WTC11 (cell line): Measurements from ENCODE around the gene PRKCZ. TPM values are rescaled to one million over a fixed set of nuclear protein-coding genes. Genes with fewer than 3 reads are reported as not detected.

Experiments used
- ATAC-seq: fragments of 200-7000 bp; cut with Tn5 transposase; 2 replicates; pipeline ENCODE4 v1.10.0; 2021; ENCODE audit warnings: mild to moderate bottlenecking, moderate library complexity
- Bru-seq: library from RNA; stranded (reverse); fragments of 400-500 nt; gene quantifications from one replicate; lab custom pipeline; 2021; lab: Mats Ljungman, UMichigan
- CTCF ChIA-PET: fragments of 300-600 bp; sonication (Branson Sonifier 250); formaldehyde crosslinking; loops from one replicate; lab custom pipeline; 2021; ENCODE audit warnings: antibody characterized with exemption; lab: Charles Lee
- POLR2A ChIA-PET: fragments of 350-600 bp; sonication (Branson Sonifier 250); formaldehyde crosslinking; loops from one replicate; lab custom pipeline; 2021; ENCODE audit warnings: antibody characterized with exemption; lab: Charles Lee
- DNase-seq: peaks from one replicate; pipeline ENCODE4 v3.0.0; 2021; ENCODE audit warnings: low spot score
- H3K27ac Mint-ChIP-seq: 2 replicates; pipeline ENCODE4 v1.8.0; 2021; ENCODE audit warnings: mixed read lengths
- H3K27me3 Mint-ChIP-seq: 2 replicates; pipeline ENCODE4 v1.8.0; 2021; ENCODE audit warnings: low read depth, mild to moderate bottlenecking, moderate library complexity, mixed read lengths
- H3K36me3 Mint-ChIP-seq: 2 replicates; pipeline ENCODE4 v1.8.0; 2021; ENCODE audit warnings: mixed read lengths
- H3K4me1 Mint-ChIP-seq: 2 replicates; pipeline ENCODE4 v1.8.0; 2022; ENCODE audit warnings: mixed read lengths
- H3K4me3 Mint-ChIP-seq: 2 replicates; pipeline ENCODE4 v1.8.0; 2021; ENCODE audit warnings: mild to moderate bottlenecking, moderate library complexity, mixed read lengths
- H3K9me3 Mint-ChIP-seq: 2 replicates; pipeline ENCODE4 v1.8.0; 2021; ENCODE audit warnings: mixed read lengths
- CREB1 ChIP-seq: sonication (generic); formaldehyde crosslinking; IDR thresholded peaks from 2 replicates; pipeline ENCODE4 v1.8.0; 2023; ENCODE audit warnings: mild to moderate bottlenecking, missing genetic modification reagents
- ESRRA ChIP-seq: sonication (generic); formaldehyde crosslinking; IDR thresholded peaks from 2 replicates; pipeline ENCODE4 v1.8.1; 2022; ENCODE audit warnings: mild to moderate bottlenecking, missing genetic modification reagents, borderline replicate concordance
- GTF2I ChIP-seq: fragments of 250-450 bp; sonication (Bioruptor Pico); conservative IDR thresholded peaks from 2 replicates; pipeline ENCODE4 v1.4.0; 2021; ENCODE audit warnings: mild to moderate bottlenecking
- IRF2 ChIP-seq: sonication (generic); formaldehyde crosslinking; IDR thresholded peaks from 2 replicates; pipeline ENCODE4 v1.8.0; 2022; ENCODE audit warnings: low read depth, missing genetic modification reagents, borderline replicate concordance
- JUN ChIP-seq: sonication (generic); formaldehyde crosslinking; IDR thresholded peaks from 2 replicates; pipeline ENCODE4 v1.8.0; 2023; ENCODE audit warnings: mild to moderate bottlenecking, missing genetic modification reagents
- MYBL2 ChIP-seq: sonication (generic); formaldehyde crosslinking; IDR thresholded peaks from 2 replicates; pipeline ENCODE4 v1.8.1; 2023; ENCODE audit warnings: mild to moderate bottlenecking, moderate library complexity, missing genetic modification reagents
- NFYB ChIP-seq: sonication (generic); formaldehyde crosslinking; conservative IDR thresholded peaks from 2 replicates; pipeline ENCODE4 v1.8.0; 2022; ENCODE audit warnings: low read depth, missing genetic modification reagents
- RELA ChIP-seq: sonication (generic); formaldehyde crosslinking; IDR thresholded peaks from 2 replicates; pipeline ENCODE4 v1.8.1; 2022; ENCODE audit warnings: missing genetic modification reagents, mild to moderate bottlenecking, borderline replicate concordance
- SP1 ChIP-seq: sonication (generic); formaldehyde crosslinking; conservative IDR thresholded peaks from 2 replicates; pipeline ENCODE4 v1.8.1; 2022; ENCODE audit warnings: missing genetic modification reagents
- TEAD4 ChIP-seq: sonication (generic); formaldehyde crosslinking; IDR thresholded peaks from 2 replicates; pipeline ENCODE4 v1.8.0; 2022; ENCODE audit warnings: mild to moderate bottlenecking, missing genetic modification reagents
- ZNF138 ChIP-seq: sonication (generic); formaldehyde crosslinking; conservative IDR thresholded peaks from 2 replicates; pipeline ENCODE4 v1.8.1; 2022; ENCODE audit warnings: mild to moderate bottlenecking, moderate library complexity, missing genetic modification reagents
- ZNF232 ChIP-seq: sonication (generic); formaldehyde crosslinking; IDR thresholded peaks from 2 replicates; pipeline ENCODE4 v1.8.0; 2022; ENCODE audit warnings: mild to moderate bottlenecking, missing genetic modification reagents
- ZNF416 ChIP-seq: fragments of 250-450 bp; sonication (Bioruptor Pico); IDR thresholded peaks from 2 replicates; pipeline ENCODE4 v1.9.0; 2021; ENCODE audit warnings: mild to moderate bottlenecking, inconsistent platforms
- ZNF423 ChIP-seq: fragments of 250-450 bp; sonication (Bioruptor Pico); IDR thresholded peaks from 2 replicates; pipeline ENCODE4 v2.1.2; 2022; ENCODE audit warnings: mild to moderate bottlenecking, moderate library complexity
- ZNF671 ChIP-seq: fragments of 250-450 bp; sonication (Bioruptor Pico); IDR thresholded peaks from 2 replicates; pipeline ENCODE4 v1.8.0; 2021; ENCODE audit warnings: mild to moderate bottlenecking
- long read RNA-seq, 3 experiments: library from RNA in 1 of 3; library from capped mRNA in 1 of 3; library from polyadenylated mRNA in 1 of 3; unstranded in 2 of 3; stranded (forward) in 1 of 3; transcript quantifications; one replicate each; pipeline ENCODE4 v2.0.0, GENCODE V29; 2021
- total RNA-seq: library from RNA; stranded (reverse); gene quantifications from 3 replicates; pipeline ENCODE4 v1.2.3, GENCODE V29; 2021
- TF ChIP-seq, protein P1 (sequence below): sonication (generic); formaldehyde crosslinking; IDR thresholded peaks from 2 replicates; pipeline ENCODE4 v1.8.0; 2023; ENCODE audit warnings: missing genetic modification reagents, mild to moderate bottlenecking, borderline replicate concordance
- TF ChIP-seq, protein P2 (sequence below): sonication (generic); formaldehyde crosslinking; IDR thresholded peaks from 2 replicates; pipeline ENCODE4 v1.8.0; 2022; ENCODE audit warnings: missing genetic modification reagents
- TF ChIP-seq, protein P3 (sequence below): sonication (generic); formaldehyde crosslinking; IDR thresholded peaks from 2 replicates; pipeline ENCODE4 v1.8.1; 2023; ENCODE audit warnings: mild to moderate bottlenecking, missing genetic modification reagents, moderate library complexity
- TF ChIP-seq, protein P4 (sequence below): sonication (generic); formaldehyde crosslinking; IDR thresholded peaks from 2 replicates; pipeline ENCODE4 v1.8.0; 2022; ENCODE audit warnings: mild to moderate bottlenecking, missing genetic modification reagents
- TF ChIP-seq, protein P5 (sequence below): fragments of 250-450 bp; sonication (Bioruptor Pico); conservative IDR thresholded peaks from 2 replicates; pipeline ENCODE4 v1.9.0; 2021; ENCODE audit warnings: mild to moderate bottlenecking
- TF ChIP-seq, protein P6 (sequence below): sonication (generic); formaldehyde crosslinking; IDR thresholded peaks from 2 replicates; pipeline ENCODE4 v1.8.1; 2022; ENCODE audit warnings: mild to moderate bottlenecking, missing genetic modification reagents, moderate library complexity, borderline replicate concordance

Gene PRKCZ
- total RNA-seq (51.9 to 52.9 TPM (median 52.5 TPM) in 3 replicates), Bru-seq, nascent RNA (percentile 52 among the genes with signal in this experiment)
- long read RNA-seq, experiment 1, transcript PRKCZ-201 (18 exons, 2,326 nt), result major isoform, 73 of 118 reads
- long read RNA-seq, experiment 1, partial matches to known transcripts, result 12 of 118 reads
- long read RNA-seq, experiment 1, other reads (novel, unspliced or antisense), result 33 of 118 reads
- long read RNA-seq, experiment 2, transcript PRKCZ-201 (18 exons, 2,326 nt), result major isoform, 17 of 48 reads
- long read RNA-seq, experiment 2, partial matches to known transcripts, result 11 of 48 reads
- long read RNA-seq, experiment 2, other reads (novel, unspliced or antisense), result 20 of 48 reads
- long read RNA-seq, experiment 3, partial matches to known transcripts, result 1 of 5 reads
- long read RNA-seq, experiment 3, other reads (novel, unspliced or antisense), result 2 of 5 reads

DNA sequence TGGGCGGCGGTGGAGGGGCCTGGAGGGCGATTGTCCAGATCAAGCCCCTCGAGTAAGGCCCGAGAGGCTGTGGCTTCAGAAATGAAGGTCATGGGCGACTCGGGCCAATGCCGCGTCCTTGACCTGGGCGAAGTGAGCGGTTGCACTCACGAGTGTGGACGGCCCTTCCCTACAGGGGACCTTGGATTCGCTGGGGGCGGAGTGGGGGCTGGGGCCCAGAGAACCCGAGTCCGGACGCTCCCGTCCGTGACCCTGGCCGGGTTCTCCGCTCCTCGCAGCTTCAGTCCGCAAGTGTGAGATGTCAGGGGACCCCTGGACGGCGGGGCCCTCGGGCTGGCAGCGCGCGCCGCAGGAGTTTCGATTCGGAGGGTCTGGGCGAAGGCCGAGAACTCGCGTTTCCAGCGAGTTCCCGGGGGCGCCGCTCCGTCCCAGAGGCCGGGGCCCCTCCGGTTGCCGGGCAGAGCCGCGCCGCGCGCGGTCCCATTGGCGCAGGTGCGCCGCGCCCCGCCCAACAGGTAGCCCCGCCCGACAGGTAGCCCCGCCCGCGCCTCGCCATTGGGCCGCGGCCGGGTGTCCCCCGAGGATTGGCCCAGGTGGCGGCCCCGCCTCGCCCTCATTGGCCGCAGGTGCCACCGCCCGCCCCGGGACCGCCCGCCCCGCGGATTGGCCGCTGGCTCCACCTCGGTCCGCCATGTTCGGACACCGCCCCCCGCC lies at the start of gene PRKCZ:
PRKCZ (plus strand) TSS at position 694 of the 714 bp plus-strand sequence. CDS start 220 bp downstream, outside the sequence.
- H3K9me3 Mint-ChIP-seq, result no peaks in the 10 kb centered on the region
- H3K4me3 Mint-ChIP-seq, result peak within 1 kb of the TSS; percentile 85
- ATAC-seq (peak; percentile 66), DNase-seq (peak; percentile 98)
- H3K27me3 Mint-ChIP-seq, result peaks cover 9% of the 10 kb centered on the region; the same call in 1 of the 2 replicates
- H3K36me3 Mint-ChIP-seq, result no peaks in the 10 kb centered on the region
- H3K4me1 Mint-ChIP-seq, result peaks cover 26% of the 10 kb centered on the region
- ChIA-PET POLR2A (interaction anchor here (1.0 kb wide), 1 partner anchor 270 kb away, joined by 3 read pairs; no protein-coding TSS in a partner anchor), CTCF (interaction anchor here (0.6 to 12.0 kb wide), 21 partner anchors 8 to 201 kb away, joined by 3 to 312 read pairs (median 3); partner anchors contain the start of gene CFAP74)
- peak within 1 kb of the TSS; percentile 99 for H3K27ac Mint-ChIP-seq
- no peak for TF ChIP-seq ZNF232 (CRISPR knock-in tag)
- no peak for TF ChIP-seq TEAD4 (CRISPR knock-in tag)
- TF ChIP-seq, protein P1, sequence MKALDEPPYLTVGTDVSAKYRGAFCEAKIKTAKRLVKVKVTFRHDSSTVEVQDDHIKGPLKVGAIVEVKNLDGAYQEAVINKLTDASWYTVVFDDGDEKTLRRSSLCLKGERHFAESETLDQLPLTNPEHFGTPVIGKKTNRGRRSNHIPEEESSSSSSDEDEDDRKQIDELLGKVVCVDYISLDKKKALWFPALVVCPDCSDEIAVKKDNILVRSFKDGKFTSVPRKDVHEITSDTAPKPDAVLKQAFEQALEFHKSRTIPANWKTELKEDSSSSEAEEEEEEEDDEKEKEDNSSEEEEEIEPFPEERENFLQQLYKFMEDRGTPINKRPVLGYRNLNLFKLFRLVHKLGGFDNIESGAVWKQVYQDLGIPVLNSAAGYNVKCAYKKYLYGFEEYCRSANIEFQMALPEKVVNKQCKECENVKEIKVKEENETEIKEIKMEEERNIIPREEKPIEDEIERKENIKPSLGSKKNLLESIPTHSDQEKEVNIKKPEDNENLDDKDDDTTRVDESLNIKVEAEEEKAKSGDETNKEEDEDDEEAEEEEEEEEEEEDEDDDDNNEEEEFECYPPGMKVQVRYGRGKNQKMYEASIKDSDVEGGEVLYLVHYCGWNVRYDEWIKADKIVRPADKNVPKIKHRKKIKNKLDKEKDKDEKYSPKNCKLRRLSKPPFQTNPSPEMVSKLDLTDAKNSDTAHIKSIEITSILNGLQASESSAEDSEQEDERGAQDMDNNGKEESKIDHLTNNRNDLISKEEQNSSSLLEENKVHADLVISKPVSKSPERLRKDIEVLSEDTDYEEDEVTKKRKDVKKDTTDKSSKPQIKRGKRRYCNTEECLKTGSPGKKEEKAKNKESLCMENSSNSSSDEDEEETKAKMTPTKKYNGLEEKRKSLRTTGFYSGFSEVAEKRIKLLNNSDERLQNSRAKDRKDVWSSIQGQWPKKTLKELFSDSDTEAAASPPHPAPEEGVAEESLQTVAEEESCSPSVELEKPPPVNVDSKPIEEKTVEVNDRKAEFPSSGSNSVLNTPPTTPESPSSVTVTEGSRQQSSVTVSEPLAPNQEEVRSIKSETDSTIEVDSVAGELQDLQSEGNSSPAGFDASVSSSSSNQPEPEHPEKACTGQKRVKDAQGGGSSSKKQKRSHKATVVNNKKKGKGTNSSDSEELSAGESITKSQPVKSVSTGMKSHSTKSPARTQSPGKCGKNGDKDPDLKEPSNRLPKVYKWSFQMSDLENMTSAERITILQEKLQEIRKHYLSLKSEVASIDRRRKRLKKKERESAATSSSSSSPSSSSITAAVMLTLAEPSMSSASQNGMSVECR (CRISPR knock-in tag), result peak; percentile 24; the same call in 1 of the 2 replicates
- TF ChIP-seq ZNF423, result peak; percentile 53; the same call in 1 of the 2 replicates
- TF ChIP-seq, protein P2, sequence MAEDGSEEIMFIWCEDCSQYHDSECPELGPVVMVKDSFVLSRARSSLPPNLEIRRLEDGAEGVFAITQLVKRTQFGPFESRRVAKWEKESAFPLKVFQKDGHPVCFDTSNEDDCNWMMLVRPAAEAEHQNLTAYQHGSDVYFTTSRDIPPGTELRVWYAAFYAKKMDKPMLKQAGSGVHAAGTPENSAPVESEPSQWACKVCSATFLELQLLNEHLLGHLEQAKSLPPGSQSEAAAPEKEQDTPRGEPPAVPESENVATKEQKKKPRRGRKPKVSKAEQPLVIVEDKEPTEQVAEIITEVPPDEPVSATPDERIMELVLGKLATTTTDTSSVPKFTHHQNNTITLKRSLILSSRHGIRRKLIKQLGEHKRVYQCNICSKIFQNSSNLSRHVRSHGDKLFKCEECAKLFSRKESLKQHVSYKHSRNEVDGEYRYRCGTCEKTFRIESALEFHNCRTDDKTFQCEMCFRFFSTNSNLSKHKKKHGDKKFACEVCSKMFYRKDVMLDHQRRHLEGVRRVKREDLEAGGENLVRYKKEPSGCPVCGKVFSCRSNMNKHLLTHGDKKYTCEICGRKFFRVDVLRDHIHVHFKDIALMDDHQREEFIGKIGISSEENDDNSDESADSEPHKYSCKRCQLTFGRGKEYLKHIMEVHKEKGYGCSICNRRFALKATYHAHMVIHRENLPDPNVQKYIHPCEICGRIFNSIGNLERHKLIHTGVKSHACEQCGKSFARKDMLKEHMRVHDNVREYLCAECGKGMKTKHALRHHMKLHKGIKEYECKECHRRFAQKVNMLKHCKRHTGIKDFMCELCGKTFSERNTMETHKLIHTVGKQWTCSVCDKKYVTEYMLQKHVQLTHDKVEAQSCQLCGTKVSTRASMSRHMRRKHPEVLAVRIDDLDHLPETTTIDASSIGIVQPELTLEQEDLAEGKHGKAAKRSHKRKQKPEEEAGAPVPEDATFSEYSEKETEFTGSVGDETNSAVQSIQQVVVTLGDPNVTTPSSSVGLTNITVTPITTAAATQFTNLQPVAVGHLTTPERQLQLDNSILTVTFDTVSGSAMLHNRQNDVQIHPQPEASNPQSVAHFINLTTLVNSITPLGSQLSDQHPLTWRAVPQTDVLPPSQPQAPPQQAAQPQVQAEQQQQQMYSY, result peak; percentile 89
- TF ChIP-seq ZNF138, result no peak
- TF ChIP-seq MYBL2 (CRISPR knock-in tag), result 0 out of 2 replicates have a peak, but pooled peaks have one; percentile 6
- TF ChIP-seq GTF2I (CRISPR knock-in tag), result no peak
- no peak for TF ChIP-seq ZNF671 (CRISPR knock-in tag)
- no peak for TF ChIP-seq JUN (CRISPR knock-in tag)
- TF ChIP-seq, protein P3, sequence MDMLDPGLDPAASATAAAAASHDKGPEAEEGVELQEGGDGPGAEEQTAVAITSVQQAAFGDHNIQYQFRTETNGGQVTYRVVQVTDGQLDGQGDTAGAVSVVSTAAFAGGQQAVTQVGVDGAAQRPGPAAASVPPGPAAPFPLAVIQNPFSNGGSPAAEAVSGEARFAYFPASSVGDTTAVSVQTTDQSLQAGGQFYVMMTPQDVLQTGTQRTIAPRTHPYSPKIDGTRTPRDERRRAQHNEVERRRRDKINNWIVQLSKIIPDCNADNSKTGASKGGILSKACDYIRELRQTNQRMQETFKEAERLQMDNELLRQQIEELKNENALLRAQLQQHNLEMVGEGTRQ, result peak; percentile 19; the same call in 1 of the 2 replicates
- TF ChIP-seq, protein P4, sequence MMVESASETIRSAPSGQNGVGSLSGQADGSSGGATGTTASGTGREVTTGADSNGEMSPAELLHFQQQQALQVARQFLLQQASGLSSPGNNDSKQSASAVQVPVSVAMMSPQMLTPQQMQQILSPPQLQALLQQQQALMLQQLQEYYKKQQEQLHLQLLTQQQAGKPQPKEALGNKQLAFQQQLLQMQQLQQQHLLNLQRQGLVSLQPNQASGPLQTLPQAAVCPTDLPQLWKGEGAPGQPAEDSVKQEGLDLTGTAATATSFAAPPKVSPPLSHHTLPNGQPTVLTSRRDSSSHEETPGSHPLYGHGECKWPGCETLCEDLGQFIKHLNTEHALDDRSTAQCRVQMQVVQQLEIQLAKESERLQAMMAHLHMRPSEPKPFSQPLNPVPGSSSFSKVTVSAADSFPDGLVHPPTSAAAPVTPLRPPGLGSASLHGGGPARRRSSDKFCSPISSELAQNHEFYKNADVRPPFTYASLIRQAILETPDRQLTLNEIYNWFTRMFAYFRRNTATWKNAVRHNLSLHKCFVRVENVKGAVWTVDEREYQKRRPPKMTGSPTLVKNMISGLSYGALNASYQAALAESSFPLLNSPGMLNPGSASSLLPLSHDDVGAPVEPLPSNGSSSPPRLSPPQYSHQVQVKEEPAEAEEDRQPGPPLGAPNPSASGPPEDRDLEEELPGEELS (CRISPR knock-in tag), result no peak; the same call in 1 of the 2 replicates
- TF ChIP-seq IRF2 (CRISPR knock-in tag), result no peak
- TF ChIP-seq ESRRA (CRISPR knock-in tag), result no peak
- TF ChIP-seq ZNF416 (CRISPR knock-in tag), result 0 out of 2 replicates have a peak, but pooled peaks have one; percentile 34
- TF ChIP-seq, protein P5, sequence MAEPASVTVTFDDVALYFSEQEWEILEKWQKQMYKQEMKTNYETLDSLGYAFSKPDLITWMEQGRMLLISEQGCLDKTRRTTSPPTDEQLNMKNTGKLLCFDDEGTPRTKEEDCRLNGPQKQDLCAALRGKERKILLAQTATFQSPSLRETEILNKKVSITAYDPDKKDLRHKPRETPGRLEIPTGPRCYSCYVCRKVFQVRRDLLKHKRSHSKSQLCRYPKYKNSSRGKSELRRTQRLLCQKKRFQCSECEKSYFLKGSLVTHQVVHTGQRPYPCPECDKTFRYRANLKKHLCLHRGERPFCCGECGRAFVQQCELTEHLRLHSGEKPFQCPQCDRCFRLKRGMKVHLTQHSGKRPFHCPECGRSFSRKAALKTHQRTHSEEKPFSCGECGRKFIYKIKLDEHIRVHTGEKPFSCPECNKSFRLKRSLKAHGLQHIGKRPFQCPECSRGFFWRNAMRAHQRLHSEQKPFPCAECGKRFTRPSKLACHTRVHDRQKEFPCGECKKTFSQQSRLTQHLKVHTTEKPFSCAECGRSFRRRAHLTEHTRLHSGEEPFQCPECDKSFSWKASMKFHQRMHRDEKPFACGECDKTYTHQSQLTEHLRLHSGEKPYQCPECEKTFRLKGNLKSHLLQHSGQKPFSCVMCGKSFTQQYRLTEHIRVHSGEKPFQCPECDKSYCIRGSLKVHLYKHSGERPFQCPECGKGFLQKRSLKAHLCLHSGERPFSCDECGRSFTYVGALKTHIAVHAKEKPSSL (CRISPR knock-in tag), result no peak
- no peak for TF ChIP-seq RELA (CRISPR knock-in tag)
- peak; percentile 93 for TF ChIP-seq SP1 (CRISPR knock-in tag)
- TF ChIP-seq, protein P6, sequence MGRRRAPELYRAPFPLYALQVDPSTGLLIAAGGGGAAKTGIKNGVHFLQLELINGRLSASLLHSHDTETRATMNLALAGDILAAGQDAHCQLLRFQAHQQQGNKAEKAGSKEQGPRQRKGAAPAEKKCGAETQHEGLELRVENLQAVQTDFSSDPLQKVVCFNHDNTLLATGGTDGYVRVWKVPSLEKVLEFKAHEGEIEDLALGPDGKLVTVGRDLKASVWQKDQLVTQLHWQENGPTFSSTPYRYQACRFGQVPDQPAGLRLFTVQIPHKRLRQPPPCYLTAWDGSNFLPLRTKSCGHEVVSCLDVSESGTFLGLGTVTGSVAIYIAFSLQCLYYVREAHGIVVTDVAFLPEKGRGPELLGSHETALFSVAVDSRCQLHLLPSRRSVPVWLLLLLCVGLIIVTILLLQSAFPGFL, result no peak
- TF ChIP-seq CREB1, result no peak
- peak; percentile 90 for TF ChIP-seq NFYB (CRISPR knock-in tag)
